NCI-H1694 treated with DMSO at 0.1 percent for 48 hours (cell line): ENCODE data around the gene FAM3D.

ENCODE experiments used
- DNase-seq: peaks from one replicate; lab custom pipeline; 2025; lab: John Stamatoyannopoulos, UW

The FAM3D gene

DNA sequence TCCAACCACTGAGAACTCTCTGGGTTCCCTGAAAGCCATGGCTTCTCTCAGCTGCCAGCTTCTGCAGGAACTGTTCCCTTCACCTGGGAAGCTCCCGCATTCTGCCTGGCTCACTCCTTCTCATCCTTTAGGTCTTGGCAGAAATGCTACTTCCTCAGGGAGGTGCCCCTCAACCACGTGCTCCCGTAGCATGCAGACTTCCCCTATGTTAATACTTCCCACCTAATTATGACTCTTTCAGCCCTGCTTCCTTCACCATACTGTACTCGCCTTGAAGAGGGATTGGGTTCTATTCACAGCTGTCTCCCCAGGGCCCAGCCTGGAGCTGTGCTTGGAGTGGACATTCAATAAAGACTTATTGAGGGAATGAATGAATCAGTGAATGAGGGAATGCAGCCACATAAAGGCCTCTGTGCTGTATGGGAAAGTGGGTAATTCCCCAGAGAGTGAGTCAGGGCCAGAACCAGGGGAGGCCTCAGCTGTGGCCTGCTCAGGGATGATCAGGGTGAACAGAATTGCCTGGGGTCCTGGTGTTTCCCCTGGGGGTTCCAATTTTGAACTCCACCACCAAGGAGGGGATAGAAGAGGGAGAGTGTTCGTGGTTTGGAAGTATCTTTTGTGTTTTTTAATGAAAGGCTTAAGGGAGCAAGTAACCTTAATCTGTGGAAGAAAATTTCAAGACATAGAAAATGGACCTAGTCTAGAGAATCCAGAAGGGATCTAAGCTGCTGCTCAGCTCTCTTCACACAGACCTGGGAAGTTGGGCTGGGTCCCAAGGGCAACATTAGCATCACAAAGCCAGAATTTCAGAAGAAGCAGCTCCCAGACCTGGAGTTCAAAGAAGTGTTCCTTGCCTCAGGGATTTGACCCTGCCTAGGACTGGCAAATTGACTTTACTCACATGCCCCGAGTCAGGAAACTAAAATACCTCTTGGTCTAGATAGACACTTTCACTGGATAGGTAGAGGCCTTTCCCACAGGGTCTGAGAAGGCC lies 74.8 kb downstream of the FAM3D start:
- DNase-seq, result no peak

DNA sequence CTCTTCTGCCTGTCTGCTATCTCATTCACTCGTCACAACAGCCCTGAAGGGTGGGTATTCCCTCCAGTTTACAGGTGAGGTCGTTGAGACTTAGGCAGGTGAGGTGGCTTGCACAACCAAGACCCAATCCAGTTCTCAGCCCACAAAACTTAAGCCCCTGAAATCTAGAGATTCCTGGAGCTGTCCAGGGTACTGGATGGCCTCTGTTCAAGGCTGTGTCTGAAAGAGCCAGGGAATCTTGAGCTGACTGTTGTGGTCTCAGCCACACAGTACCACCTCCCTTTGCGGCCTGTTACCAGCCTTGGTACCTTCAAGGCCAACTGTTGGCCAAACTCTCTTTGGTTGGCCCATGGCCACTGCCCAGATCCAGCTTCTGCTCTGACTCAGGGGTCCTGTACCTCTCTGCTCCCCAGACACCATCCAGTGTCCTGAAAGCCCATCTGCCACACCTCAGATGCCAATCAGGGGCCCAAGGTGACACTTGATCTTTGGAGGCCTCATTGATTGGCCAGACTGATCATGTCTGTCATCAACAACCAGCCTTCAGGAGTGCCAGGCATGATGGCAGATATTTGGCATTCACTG lies 78.5 kb downstream of the FAM3D start:
- no peak for DNase-seq

DNA sequence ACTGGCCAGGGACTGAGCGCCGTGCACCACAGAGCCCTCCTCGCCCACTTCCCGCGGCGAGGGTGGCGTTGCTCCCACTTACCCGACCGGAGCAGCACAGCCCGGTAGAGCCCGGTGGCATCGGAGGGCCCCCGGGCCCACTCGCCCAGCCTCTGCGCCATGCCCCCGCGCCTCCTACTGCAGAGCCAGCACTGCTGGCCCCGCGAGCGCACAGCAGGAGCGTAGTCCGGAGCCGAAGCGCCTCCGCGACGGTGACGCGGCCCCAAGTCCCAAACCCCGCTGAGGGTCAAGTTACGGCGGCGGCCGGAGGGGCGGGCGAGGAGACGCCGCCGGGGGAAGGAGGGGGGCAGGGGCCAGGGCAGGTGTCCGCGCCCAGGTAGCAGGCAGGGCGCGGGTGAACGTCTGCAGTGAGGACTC lies 79.8 kb downstream of the FAM3D start:
- no peak for DNase-seq

GRCh38 chr3:58585994-58586393 lies 80.6 kb downstream of the FAM3D start:
- no peak for DNase-seq

GRCh38 chr3:58585005-58585786 lies 81.4 kb downstream of the FAM3D start:
- DNase-seq, result peak; percentile 42

DNA sequence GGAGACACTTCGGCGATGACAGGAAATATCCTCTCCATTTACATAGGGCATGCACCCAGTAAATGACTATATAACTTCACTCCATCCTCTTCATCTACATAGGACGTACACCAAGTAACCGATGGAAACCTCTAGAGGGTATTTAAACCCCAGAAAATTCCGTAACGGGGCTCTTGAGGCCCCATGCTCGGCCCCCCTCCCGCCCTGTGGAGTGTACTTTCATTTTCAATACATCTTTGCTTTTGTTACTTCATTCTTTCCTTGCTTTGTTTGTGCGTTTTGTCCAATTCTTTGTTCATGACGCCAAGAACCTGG lies 81.9 kb downstream of the FAM3D start:
- DNase-seq, result peak; percentile 31
